ENCODE data around the gene PRKG1. TPM values are rescaled to one million over a fixed set of nuclear protein-coding genes. Genes with fewer than 3 reads are reported as not detected.

The PRKG1 gene
- total and polyA plus RNA-seq, 2 of the 4 experiments (the other 2 are of a cell fraction): 3.5 to 18.3 TPM

DNA sequence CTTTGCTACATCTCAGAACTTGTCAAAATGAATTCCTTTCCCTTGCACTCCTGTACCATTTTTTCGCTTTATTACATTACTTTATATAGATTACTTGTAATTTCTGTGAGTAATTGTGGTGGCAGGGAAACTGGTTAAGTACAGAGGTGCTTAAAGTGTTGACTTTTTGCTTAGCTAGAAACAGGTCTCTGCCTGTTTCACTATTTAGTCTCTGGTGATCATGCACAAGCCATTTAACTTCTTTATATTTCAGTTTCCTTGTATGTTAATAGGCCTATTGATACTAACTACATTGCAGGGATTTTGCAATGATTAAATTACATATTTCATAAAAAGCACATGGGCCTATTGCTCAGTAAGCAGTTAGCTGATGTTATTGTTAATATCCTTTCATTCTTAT is 233.8 kb downstream of the PRKG1 start:
- dilution Hi-C loops (cut with HindIII; ENCODE audit: low sequenced_read_pairs, unreplicated experiment) (no loop called here), intact Hi-C loops (cut with micrococcal nuclease) (no loop called here), in situ Hi-C loops (cut with MboI; ENCODE audit: low sequenced_read_pairs) (no loop called here)
- BruUV-seq (replicated peaks): no TSS peak
- no peaks in the 10 kb centered on the region for H3K36me3 ChIP-seq (ENCODE audit: control insufficient read depth, insufficient read depth, low read length)
- no peak overlapping the region for H2BK20ac ChIP-seq (ENCODE audit: low read depth, low read length)
- H3K4me1 ChIP-seq (ENCODE audit: control insufficient read depth, insufficient read depth, low read length): peaks cover 6% of the 10 kb centered on the region
- no peak overlapping the region for H3K27ac ChIP-seq (ENCODE audit: insufficient read depth, low read length)
- DNase-seq (no peak), ATAC-seq (ENCODE audit: low read depth) (no peak)
- no peaks in the 10 kb centered on the region for H3K27me3 ChIP-seq (ENCODE audit: control insufficient read depth, insufficient read depth, low read length)
- H2AK5ac ChIP-seq (ENCODE audit: low read depth, low read length): no peak overlapping the region
- H3K4me3 ChIP-seq (ENCODE audit: insufficient read depth, low read depth, low read length): no peak overlapping the region
- no peak overlapping the region for H4K5ac ChIP-seq (ENCODE audit: low read depth, low read length)
- H3K79me1 ChIP-seq (ENCODE audit: low read depth in 1 of 2, low read length in 2 of 2): peaks cover 5 to 34% of the 10 kb centered on the region in 2 experiments
- H2BK5ac ChIP-seq (ENCODE audit: low read depth, low read length, poor library complexity, severe bottlenecking): no peak overlapping the region
- no CpG with 5 or more reads among the region's 1 CpG for WGBS, 2 experiments (ENCODE audit: extremely low coverage in 2 of 2, insufficient read length in 1 of 2)
- no peak overlapping the region for H2BK120ac ChIP-seq (ENCODE audit: low read depth, low read length)
- H3K23ac ChIP-seq (ENCODE audit: low read depth, low read length): no peak overlapping the region
- no peak overlapping the region for H2BK15ac ChIP-seq (ENCODE audit: low read depth, low read length)
- H3K9ac ChIP-seq (ENCODE audit: low read depth, low read length): no peak overlapping the region
- no peak overlapping the region for H3K14ac ChIP-seq (replicated peaks; ENCODE audit: low read depth, low read length)
- no peak overlapping the region for H4K8ac ChIP-seq (ENCODE audit: low read depth in 2 of 2, low read length in 2 of 2)
- H4K91ac ChIP-seq (ENCODE audit: insufficient read depth, low read depth, low read length): no peak overlapping the region
- no peak overlapping the region for H3K18ac ChIP-seq (ENCODE audit: low read depth, low read length)
- CTCF ChIA-PET: no interaction called here
- H2AFZ ChIP-seq (replicated peaks; ENCODE audit: low read length, poor library complexity): no peak overlapping the region
- peaks cover 5% of the 10 kb centered on the region for H3K9me1 ChIP-seq (ENCODE audit: insufficient read depth, low read length)
- H2AK9ac ChIP-seq (replicated peaks; ENCODE audit: low read depth, low read length, poor library complexity): no peak overlapping the region
- no peak overlapping the region for H3K56ac ChIP-seq (ENCODE audit: extremely low read depth, insufficient read depth, low read length)
- H3K4me2 ChIP-seq (ENCODE audit: low read depth, low read length): no peak overlapping the region
- POLR2A ChIA-PET (ENCODE audit: unreplicated experiment): no interaction called here
- TF ChIP-seq RFX5 (IDR thresholded peaks at IDR 0.05; ENCODE audit: low read depth, low read length) (no peak), CTCF (conservative IDR thresholded peaks at IDR 0.05; ENCODE audit: low read depth, low read length) (no peak), CEBPB (IDR thresholded peaks at IDR 0.05; ENCODE audit: low read depth, low read length) (no peak), MAZ (IDR thresholded peaks at IDR 0.05; ENCODE audit: borderline replicate concordance, low read depth, low read length) (no peak), CHD1 (IDR thresholded peaks at IDR 0.05; ENCODE audit: low read depth, low read length) (no peak), MXI1 (IDR thresholded peaks at IDR 0.05; ENCODE audit: borderline replicate concordance, low read depth, low read length) (no peak), FOS (IDR thresholded peaks at IDR 0.05; ENCODE audit: low read depth, low read length) (no peak)
- no peaks in the 10 kb centered on the region for H3K9me3 ChIP-seq (ENCODE audit: control insufficient read depth, insufficient read depth, low read length)
- H4K20me1 ChIP-seq (ENCODE audit: insufficient read depth, low read length): no peaks in the 10 kb centered on the region
- H3K4ac ChIP-seq (ENCODE audit: low read depth, low read length): no peak overlapping the region
